Measurements from ENCODE around the gene DHX32.
A peak's percentile ranks its signal among the peaks of the same experiment; 100 is the strongest.

The DHX32 gene

GRCh38 chr10:125802739-125803138 is 78.4 kb downstream of the DHX32 start:
- DNase-seq (ENCODE audit: low read depth): no peak

- no peak for DNase-seq (ENCODE audit: low read depth)
These were observed 79.0 kb downstream of the DHX32 start for GRCh38 chr10:125802131-125802530.

- no peak for DNase-seq (ENCODE audit: low read depth)
These were observed 79.5 kb downstream of the DHX32 start for GRCh38 chr10:125801574-125801973.

- peak; percentile 48 for DNase-seq (ENCODE audit: low read depth)
These were observed 81.5 kb downstream of the DHX32 start for GRCh38 chr10:125799451-125800182.

DNA sequence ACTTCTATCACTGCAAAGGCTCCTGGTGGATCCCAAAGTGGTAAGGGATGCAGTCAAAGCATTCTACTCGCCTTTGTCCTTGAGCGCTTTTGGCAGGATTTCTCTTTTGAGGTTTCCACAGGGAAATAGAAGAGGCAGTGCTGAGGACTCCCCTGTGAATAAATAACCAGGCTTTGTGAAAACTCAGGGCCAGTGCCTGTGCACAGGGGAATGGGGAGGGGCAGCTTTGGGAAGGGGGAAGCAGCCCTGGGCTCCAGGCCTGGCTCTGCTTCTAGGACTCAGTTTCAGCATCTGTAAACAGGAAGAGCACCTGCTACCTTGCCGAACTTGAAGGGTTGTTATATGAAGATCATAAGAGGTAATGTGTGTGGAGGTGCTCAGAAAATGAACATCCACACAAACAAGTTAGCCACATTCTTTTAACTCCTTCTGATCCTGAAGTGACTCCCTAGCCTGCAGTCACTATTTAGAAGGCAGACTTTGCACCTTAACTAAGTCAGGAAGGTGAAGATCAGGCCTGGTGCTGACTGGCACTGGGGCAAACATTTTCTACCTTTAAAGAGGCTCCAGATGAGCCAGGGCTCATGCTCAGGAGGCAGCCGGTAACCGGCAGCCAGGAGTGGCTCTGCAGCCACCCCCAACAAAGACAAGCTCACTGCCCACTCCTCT is 83.0 kb downstream of the DHX32 start:
- no peak for DNase-seq (ENCODE audit: low read depth)

- DNase-seq (ENCODE audit: low read depth): no peak
These were observed 83.7 kb downstream of the DHX32 start for GRCh38 chr10:125797424-125797823.

DNA sequence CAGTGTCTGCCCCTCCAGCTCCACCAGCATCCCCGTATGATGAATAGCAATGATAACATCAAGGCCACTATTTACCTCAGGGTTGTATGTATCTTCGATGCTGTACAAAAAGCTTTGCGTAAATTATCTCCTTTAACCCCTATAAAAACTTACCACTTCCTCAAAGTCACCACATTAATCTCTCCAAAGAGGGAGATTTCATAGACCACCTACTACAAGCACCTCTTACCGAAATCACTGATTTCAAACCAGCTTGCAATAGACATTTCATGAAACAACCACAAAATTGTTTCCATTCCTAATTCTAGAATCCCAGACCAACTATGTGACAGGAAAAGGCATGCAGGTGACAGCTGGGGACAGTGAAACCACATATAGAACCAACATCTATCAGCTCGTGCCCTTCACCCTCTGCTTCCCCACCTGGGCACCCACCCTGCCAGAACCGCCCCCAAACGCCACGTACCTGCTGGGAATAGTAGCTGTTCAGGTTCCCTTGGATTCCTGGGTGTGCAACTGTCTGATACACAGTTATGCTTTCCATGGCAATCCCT is 85.4 kb downstream of the DHX32 start:
- DNase-seq (ENCODE audit: low read depth): no peak

- DNase-seq (ENCODE audit: low read depth): no peak
These were observed 86.0 kb downstream of the DHX32 start for GRCh38 chr10:125795128-125795527.

DNA sequence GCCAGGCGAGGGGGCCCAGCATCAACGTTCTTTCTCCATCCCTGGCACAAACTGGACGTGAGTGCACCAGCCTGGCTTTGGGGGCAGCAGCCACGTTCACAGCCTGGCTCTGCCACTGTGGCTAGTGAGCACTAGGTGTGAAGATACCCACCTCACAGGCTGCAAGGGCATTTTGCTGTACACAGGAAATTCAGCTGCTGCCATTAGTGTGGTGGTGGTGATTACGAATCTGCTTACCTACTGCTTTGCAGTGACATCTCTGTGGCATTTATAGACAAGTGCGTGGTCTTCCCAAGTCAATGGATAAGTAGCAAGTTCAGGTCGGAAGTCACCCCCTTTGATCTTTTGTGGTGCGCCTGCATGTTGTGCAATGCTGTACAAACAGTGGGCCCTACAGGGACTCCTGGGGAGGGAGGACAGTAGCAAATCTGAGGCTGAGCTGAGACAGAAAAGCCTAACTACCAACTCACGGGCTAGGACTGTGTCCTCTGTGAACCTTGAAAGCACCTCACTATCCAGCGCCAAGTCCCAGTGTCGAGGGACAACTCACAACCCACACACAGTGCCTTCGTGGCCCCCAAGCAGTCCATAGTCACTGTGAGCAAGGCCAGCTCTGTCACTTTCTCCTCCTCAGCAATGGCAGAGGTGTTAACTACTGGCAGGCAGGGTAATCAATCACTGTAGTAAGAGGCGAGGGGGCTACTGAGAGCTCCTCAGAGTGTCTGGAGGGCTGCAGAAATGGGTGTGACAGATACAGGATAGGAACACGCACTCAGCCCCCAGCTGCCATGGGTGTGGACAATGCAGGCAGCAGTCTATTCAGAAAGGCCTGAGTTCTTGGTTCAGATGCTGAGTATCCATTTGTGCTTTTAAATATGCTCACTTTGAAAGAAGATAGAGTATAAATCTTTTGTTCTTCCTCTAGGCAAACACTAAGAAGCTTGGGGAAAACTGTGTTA is 88.5 kb downstream of the DHX32 start:
- DNase-seq (ENCODE audit: low read depth): no peak

DNA sequence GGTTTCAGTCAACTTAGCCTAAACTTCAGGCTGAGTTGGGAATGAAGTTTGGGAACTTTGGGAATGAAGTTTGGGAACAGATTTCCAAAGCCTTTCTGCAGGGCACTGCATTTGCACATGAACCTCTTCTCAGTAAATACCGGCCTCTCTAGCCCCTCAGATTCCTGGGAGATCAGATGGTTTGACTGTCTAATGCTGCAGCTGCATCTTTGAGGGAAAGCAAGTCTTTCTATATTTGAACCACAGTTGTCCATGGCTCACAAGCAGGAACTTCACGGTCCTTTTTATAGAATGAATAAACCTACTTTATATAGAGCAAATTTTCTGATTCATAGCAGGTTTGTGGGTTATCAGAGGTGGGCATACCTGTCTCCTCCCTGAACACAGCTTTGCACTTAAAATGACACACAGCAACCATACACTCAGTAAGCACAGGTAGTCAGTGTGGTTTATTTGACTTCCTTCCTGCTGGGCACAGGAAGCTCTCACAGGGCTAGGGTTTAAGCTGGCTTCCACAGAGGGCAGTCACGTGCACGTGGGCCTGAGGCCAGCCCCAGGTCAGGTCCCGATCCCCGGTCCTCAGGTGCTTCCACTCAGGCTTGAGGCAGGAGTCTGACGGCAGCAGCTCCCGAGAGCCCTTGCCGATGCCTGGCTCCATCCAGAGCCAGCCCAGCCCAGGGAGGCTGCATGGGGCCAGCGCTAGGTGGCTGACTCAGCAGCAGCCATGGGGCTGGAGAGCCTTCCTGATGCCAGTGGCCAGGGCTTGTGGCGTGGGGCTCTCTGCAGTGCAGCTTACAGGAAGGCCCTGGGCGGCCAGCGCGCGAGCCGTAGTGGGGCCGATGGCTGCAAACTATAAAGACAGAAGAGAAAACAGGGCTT is 92.7 kb downstream of the DHX32 start:
- DNase-seq (ENCODE audit: low read depth): no peak
